ENCODE measurements around the gene SEMG2.

SEMG2 gene

GRCh38 chr20:45221076-45221475 is at the start of gene SEMG2:
TSS of gene SEMG2 (plus strand) at chr20:45221373. CDS start at chr20:45221390, 17 bp downstream.
- no peak for DNase-seq (ENCODE audit: low spot score)

DNA sequence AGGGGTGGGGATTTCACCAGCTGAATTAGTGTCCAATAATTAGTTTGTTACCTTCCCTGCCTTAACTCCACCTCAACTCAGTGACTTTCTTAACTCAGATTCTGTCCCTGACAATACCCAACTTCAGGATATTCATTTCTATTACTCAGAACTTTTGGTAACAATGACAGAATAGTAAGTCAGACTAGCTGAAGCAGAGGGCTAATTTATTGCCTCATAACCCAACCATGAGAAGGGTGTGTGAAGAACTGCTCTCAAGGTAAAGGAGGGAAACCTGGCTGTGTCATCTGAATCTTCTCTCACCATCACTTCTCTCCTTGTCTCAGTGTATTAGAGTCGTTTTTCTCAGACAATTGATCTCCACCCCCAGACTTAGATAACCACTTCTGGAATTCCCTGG is 47.7 kb upstream of the SEMG2 start:
- DNase-seq (ENCODE audit: low spot score) = no peak

- DNase-seq (ENCODE audit: low spot score) = no peak
Observed at GRCh38 chr20:45174434-45175364, 46.5 kb upstream of the SEMG2 start, which contains the start of gene PI3. TSS of gene PI3 (plus strand) at chr20:45174902. CDS start at chr20:45174923, 21 bp downstream.

DNA sequence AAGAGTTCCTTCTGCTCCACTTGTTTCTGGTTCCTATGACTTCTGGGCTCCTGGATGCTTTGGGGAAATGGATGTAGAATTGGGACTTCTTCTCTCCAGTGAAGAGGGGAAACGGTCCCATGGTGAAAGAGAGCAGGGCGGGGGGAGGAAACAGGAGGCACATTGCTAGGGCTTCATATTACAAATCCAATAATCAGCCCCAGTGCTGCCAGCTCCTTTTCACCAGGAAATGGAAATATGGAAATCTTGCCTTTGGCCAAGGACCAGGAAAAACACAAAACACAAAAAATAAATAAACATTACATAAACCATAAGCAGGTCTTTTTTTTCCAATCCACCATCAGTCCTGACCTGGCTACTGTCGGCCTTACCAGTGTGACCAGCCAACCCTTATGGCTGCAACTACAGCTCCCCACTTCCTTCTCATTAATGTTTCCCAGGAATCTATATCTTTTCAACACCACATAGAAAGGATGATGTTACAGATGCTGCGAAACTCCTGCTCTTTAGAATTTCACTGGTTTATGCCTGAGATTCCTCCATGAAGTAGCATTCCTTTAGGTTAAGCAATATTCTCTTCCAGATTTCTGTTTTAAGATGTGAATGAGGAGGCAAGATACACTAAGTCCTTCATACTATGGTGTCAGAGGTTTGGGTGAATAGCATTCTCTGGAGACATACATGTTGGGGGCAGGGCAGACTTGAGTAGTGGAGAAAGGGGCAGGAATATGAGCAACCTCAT is 44.5 kb upstream of the SEMG2 start:
- no peak for DNase-seq (ENCODE audit: low spot score)

GRCh38 chr20:45179166-45179565 is 42.0 kb upstream of the SEMG2 start:
- DNase-seq (ENCODE audit: low spot score) = no peak

GRCh38 chr20:45181639-45182038 is 39.5 kb upstream of the SEMG2 start:
- no peak for DNase-seq (ENCODE audit: low spot score)

DNA sequence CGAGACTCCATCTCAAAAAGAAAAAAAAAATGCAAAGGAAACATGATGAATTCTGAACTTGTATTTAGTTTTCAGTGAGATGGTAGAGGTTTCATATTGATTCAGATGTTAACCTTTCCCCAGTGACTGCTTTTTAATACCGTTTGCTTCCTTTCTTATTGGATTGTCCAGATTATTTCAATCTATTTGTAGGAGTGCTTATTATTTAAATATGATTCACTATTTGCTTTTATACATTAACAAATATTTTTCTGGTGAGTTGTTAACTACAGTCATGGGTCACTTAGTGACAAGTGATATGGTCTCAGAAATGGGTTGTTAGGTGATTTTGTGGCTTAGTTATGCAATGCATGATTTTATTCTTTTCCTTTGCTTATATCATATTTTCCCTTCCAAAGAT is 38.1 kb upstream of the SEMG2 start:
- DNase-seq (ENCODE audit: low spot score) = no peak

DNA sequence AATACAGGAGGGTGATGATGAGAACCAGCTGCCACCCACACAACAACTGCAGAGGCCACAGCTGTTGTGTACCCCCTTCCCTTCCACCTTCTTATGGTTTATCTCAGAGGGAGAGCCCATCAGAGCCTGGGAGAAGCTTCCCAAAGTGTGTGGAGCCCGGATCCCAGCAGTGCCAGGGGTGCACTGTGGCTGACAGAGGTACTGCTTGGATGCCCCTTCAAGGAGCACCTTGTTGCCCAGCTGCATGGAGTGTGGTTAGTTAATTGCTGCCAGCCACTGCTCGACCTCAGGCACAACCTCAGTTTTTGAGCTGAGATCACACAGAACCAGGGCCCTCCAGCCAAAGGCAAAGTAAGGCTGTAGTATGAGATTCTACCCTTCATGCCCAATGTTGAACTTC is 33.5 kb upstream of the SEMG2 start:
- DNase-seq (ENCODE audit: low spot score) = no peak

GRCh38 chr20:45189067-45189609 is 32.0 kb upstream of the SEMG2 start:
- DNase-seq (ENCODE audit: low spot score) = no peak

DNA sequence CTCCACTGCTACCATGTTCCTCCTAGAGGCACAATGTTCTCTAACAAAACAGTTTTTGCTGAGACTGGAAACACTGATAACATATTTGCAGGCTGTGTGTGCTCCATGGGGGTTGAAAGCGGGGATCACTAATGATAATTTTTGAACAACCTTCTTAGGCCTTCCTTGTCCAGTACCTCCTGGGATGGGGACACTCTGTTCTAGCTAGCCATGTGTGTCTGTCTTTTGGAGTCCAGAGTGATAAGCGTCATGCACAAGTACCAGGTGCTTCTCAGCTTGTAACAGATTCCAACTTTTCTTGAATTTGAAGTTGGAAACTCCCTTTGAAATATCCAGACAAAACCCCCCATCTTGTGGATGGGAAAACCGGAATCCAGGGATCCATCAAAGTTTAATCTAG is 31.3 kb upstream of the SEMG2 start:
- DNase-seq (ENCODE audit: low spot score) = no peak

DNA sequence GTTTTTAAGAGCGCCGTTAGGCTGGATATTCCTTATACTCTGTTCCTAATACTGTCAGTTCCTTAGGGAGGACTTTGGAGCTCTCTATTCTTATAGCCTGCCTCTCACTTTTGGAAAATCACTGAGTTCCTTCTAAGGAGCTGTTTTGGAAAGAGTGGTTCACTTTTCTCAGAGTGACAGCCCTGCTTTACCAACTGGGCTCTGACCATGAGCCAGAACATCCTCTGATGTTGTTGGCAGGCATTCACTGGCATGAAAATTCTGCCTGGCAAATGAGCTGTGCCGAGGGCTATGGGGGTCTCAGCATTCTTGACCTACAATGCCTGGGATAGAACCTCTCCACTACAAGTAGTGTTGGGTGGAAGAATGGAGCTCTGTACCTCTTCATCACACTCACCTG is 29.2 kb upstream of the SEMG2 start:
- DNase-seq (ENCODE audit: low spot score) = no peak

GRCh38 chr20:45193331-45193730 is 27.8 kb upstream of the SEMG2 start:
- DNase-seq (ENCODE audit: low spot score) = no peak

DNA sequence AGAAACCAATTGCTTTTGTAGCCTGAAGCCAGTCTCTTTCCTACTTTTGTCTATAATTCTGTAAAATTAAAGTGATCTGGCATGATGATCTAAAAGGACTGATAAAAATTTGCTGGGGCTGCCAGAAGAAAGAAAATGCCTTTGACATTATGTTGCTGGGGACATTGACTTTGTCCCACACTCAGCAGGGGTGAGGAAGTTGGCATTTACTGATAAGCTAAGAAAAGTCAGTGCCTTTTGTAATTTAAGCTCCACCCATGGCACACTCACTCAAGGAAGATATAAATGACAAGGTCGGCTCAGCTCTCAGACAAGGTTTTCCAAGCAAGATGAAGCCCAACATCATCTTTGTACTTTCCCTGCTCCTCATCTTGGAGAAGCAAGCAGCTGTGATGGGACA is 14.4 kb upstream of the SEMG2 start, which contains the start of gene SEMG1:
SEMG1 (plus strand) TSS at position 309 of the 400 bp plus-strand sequence; CDS start at position 330, 21 bp downstream.
- no peak for DNase-seq (ENCODE audit: low spot score)

DNA sequence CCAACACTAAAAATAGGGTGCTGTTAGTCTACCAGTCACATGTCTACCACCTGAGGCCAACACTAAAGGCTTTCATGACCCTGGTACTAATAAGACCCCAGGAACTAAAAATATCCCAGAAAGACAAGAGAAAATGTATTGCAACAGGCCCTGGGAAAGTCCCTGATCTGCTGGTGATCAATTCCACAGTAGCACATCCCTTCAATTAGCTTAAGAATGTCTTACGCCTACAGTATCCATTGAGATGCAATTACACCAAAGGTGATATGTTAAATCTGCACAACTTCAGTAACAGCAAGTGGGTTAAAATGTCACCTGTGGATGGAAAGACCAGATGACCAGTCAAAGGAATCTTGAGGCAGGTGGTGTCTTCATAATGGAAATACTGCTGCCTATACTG is 11.2 kb upstream of the SEMG2 start:
- no peak for DNase-seq (ENCODE audit: low spot score)

DNA sequence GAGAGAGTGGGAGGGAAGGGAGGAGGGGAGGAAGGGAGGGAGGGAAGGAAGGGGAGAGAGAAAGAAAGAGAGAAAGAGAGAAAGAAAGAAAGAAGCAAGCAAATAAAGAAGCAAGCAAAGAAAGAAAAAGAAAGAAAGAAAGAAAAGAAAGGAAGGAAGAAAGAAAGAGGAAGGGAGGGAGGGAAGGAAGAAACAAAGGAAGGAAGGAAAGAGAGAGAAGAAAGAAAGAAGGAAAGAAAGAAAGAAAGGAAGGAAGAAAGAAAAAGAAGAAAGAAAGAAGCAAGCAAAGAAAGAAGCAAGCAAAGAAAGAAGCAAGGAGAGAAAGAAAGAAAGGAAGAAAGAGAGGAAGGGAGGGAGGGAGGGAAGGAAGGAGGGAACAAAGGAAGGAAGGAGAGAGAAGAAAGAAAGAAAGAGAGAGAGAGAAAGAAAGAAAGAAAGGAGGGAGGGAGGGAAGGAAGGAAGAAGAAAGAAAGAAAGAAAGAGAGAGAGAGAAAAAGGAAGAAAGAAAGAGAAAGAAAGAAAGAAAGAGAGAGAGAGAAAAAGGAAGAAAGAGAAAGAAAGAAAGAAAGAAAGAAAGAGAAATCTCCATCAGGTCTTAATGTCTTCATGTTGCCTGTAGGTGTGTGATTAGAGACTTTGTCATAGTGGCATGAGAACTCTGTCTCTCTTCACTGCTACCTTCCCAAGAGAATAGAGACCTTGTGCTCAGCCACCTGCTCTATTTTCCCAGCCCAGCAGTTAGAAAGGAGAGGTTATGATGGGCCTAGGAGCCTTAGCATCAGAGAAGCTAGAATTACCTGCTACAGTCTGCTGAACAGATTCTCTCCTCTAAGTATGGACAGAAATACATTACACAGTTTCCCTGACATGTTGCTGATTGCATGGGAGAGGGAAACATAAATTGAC is 9.4 kb upstream of the SEMG2 start:
- DNase-seq (ENCODE audit: low spot score) = no peak

- DNase-seq (ENCODE audit: low spot score) = no peak
Observed at GRCh38 chr20:45212836-45213235, 8.3 kb upstream of the SEMG2 start.

GRCh38 chr20:45218124-45218523 is 3.0 kb upstream of the SEMG2 start:
- no peak for DNase-seq (ENCODE audit: low spot score)

DNA sequence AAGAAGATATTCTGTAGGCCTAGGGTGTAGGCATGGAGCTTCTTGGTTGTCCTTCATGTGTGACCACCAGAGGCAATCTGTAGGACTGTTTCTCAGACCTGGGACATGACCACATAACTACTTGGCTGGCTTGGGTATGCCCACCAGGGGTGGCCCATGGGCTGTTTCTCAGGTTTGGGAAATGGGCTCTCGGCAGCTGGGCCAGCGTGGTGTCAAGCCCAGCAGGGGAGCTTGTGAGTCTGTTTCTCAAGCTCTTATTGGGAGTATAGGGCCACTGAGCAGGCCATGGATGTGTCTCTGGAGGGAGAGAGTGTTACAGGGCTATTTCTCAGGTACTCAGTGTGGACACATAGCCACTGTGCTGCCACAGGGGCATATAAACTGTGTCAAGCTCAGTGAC is 2.5 kb upstream of the SEMG2 start:
- no peak for DNase-seq (ENCODE audit: low spot score)

DNA sequence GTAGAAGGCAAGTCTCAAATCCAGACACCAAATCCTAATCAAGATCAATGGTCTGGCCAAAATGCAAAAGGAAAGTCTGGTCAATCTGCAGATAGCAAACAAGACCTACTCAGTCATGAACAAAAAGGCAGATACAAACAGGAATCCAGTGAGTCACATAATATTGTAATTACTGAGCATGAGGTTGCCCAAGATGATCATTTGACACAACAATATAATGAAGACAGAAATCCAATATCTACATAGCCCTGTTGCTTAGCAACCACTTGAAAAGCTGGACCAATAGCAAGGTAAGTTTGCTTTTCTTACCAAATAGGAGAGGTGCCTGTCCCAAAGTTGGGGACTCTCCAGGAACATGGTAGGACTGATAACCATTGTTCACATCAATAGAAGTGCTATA is 2.0 kb downstream of the SEMG2 start:
- DNase-seq (ENCODE audit: low spot score) = no peak

DNA sequence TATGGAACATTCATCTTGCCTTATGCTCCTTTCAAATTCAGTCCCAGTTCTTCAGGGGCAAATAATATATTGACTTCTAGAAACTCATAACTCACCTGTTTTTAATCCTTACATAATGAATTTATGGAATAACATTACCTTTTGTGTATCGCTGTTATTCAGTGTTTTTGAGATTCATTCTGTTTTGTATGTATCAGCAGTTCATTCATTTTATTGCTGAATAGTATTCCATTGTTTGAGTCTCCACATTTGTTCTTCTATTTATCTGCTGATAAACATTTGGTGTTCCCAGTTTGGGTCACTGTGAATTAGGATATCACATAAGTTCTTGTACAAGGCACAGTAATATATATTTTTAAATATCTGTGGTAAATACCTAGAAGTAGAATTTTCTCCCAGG is 5.1 kb downstream of the SEMG2 start:
- DNase-seq (ENCODE audit: low spot score) = no peak

DNA sequence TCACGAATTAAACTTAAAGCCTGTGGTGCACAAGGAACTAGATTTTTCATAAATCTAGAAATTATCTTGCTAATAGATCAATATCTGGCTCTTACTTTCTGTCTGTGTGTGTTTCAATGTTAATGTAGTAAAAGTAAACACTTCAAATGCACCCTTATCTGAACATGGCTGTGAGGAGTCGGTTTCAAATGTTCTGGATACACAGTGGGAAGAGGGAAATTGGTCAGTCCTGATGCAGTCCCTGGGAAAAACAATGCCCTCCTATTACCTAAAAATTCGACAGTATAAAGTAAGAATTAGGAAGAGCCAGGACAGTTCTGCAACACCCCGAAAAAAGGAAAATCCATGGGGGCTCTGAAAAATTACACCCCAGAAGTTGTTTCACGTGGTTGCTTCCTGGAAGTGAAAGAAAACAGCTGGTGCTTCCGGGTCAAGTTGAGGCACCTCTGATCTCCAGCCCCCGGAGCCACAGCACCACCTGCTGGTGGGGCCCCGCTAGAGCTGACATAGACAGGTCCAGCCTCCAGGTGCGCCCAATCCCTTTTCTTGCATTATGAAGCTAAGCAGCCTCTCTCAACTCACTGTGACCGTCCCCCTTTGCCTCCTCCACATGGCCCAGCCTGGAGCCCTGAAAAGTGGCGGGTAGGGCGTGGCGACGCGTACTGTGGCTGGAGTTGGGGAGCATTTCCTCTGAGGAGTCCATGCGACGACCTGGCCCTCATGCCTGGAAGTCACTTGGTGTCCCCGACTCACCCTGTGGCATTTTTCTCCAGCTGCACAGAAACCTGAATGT is 8.3 kb downstream of the SEMG2 start:
- DNase-seq (ENCODE audit: low spot score) = no peak
